Myocyte (in vitro differentiated cells): Measurements from ENCODE around the gene PLEK. TPM values are rescaled to one million over a fixed set of nuclear protein-coding genes. Genes with fewer than 3 reads are reported as not detected.
"Not testable (repeated sequence)": the region's sequence is repeated elsewhere in the genome, so short reads cannot be mapped to it uniquely, and the experiment has no call there.

Experiments
- DNase-seq: peaks from one replicate; pipeline ENCODE4 v3.0.0-alpha.2; 2012; ENCODE audit warnings: low read depth
- total RNA-seq: library from RNA; depleted of rRNA; stranded (reverse); fragments of >200 nt; gene quantifications from 2 replicates; pipeline ENCODE4 v1.2.3, GENCODE V29; 2014

Gene PLEK
- total RNA-seq, 1 donor from 2014 or later = not detected

- DNase-seq = no peak
Measured at GRCh38 chr2:68384485-68385107, 19.5 kb downstream of the PLEK start.

- no peak for DNase-seq
Measured at GRCh38 chr2:68385220-68385906, 20.3 kb downstream of the PLEK start.

- DNase-seq = no peak
Measured at GRCh38 chr2:68385907-68386287, 20.8 kb downstream of the PLEK start.

- no peak for DNase-seq
Measured at GRCh38 chr2:68386365-68386764, 21.3 kb downstream of the PLEK start.

GRCh38 chr2:68387408-68388350 is 22.6 kb downstream of the PLEK start:
- no peak for DNase-seq

GRCh38 chr2:68388358-68388757 is 23.3 kb downstream of the PLEK start:
- no peak for DNase-seq

- no peak for DNase-seq
Measured at GRCh38 chr2:68388772-68389171, 23.7 kb downstream of the PLEK start.

- DNase-seq = no peak
Measured at GRCh38 chr2:68390114-68390513, 25.0 kb downstream of the PLEK start.

GRCh38 chr2:68390586-68390985 is 25.5 kb downstream of the PLEK start:
- DNase-seq = no peak

- DNase-seq = no peak
Measured at GRCh38 chr2:68391099-68391498, 26.0 kb downstream of the PLEK start.

- no peak for DNase-seq
Measured at GRCh38 chr2:68391869-68392268, 26.8 kb downstream of the PLEK start.

- DNase-seq = no peak
Measured at GRCh38 chr2:68396093-68396492, 31.0 kb downstream of the PLEK start.

GRCh38 chr2:68397704-68398263 is 32.7 kb downstream of the PLEK start:
- DNase-seq = not testable (repeated sequence)

GRCh38 chr2:68403199-68403644 is 38.1 kb downstream of the PLEK start:
- DNase-seq = peak; percentile 18

GRCh38 chr2:68404164-68404563 is 39.1 kb downstream of the PLEK start:
- no peak for DNase-seq

- no peak for DNase-seq
Measured at GRCh38 chr2:68404893-68405799, 40.1 kb downstream of the PLEK start.

GRCh38 chr2:68411397-68412126 is 46.5 kb downstream of the PLEK start:
- no peak for DNase-seq

- no peak for DNase-seq
Measured at GRCh38 chr2:68412127-68412819, 47.2 kb downstream of the PLEK start.

- no peak for DNase-seq
Measured at GRCh38 chr2:68413466-68413865, 48.4 kb downstream of the PLEK start.
